CD4-positive, alpha-beta T cell treated with Interleukin-15 for 1 hour (primary cell): Measurements from ENCODE around the gene MCRIP2.
"Not testable (repeated sequence)": the region's sequence is repeated elsewhere in the genome, so short reads cannot be mapped to it uniquely, and the experiment has no call there.

Source experiments
- DNase-seq: peaks from one replicate; pipeline ENCODE4 v3.0.0-alpha.2; 2020

Gene MCRIP2

GRCh38 chr16:683396-684070 is 41.9 kb downstream of the MCRIP2 start:
- no peak for DNase-seq

GRCh38 chr16:684071-684794 is 42.6 kb downstream of the MCRIP2 start, which contains the start of gene JMJD8:
JMJD8 (minus strand) TSS chr16:684334; CDS start chr16:684319, 15 bp downstream.
- DNase-seq: peak; percentile 98

GRCh38 chr16:684961-685696 is 43.5 kb downstream of the MCRIP2 start:
- no peak for DNase-seq

- DNase-seq: no peak
These were observed 44.3 kb downstream of the MCRIP2 start for GRCh38 chr16:685967-686366.

GRCh38 chr16:686459-687260 is 45.0 kb downstream of the MCRIP2 start:
- no peak for DNase-seq

- no peak for DNase-seq
These were observed 45.9 kb downstream of the MCRIP2 start for GRCh38 chr16:687499-687898.

GRCh38 chr16:689175-689897 is 47.7 kb downstream of the MCRIP2 start:
- DNase-seq: no peak

GRCh38 chr16:691242-691641 is 49.6 kb downstream of the MCRIP2 start:
- not testable (repeated sequence) for DNase-seq

- DNase-seq: no peak
These were observed 50.9 kb downstream of the MCRIP2 start for GRCh38 chr16:692356-693108.

- no peak for DNase-seq
These were observed 51.7 kb downstream of the MCRIP2 start for GRCh38 chr16:693364-693763.

GRCh38 chr16:693766-694165 is 52.1 kb downstream of the MCRIP2 start:
- DNase-seq: peak; percentile 50

- DNase-seq: no peak
These were observed 52.7 kb downstream of the MCRIP2 start for GRCh38 chr16:694187-694862.

GRCh38 chr16:694863-695354 is 53.3 kb downstream of the MCRIP2 start:
- DNase-seq: no peak

GRCh38 chr16:695355-696089 is 53.9 kb downstream of the MCRIP2 start:
- peak; percentile 55 for DNase-seq
